Activated naive CD4-positive, alpha-beta T cell treated with anti-CD3 and anti-CD28 coated beads, Interleukin-2, amount 10 ng/mL, durations not matched to agents 7 days and 5 days (primary cell): Measurements from ENCODE around the gene FOXP1.

Experiments used
- CTCF ChIA-PET: fragments of 350-600 bp; sonication (Branson Sonifier 250); formaldehyde crosslinking; loops from one replicate; lab custom pipeline; 2021; ENCODE audit warnings: antibody characterized with exemption; lab: Charles Lee
- DNase-seq: peaks from one replicate; pipeline ENCODE4 v3.0.0-alpha.2; 2020
- H3K27ac Mint-ChIP-seq: one replicate; pipeline ENCODE4 v1.8.0; 2021; ENCODE audit warnings: mild to moderate bottlenecking, moderate library complexity, mixed read lengths
- H3K27me3 Mint-ChIP-seq: one replicate; pipeline ENCODE4 v1.8.0; 2021; ENCODE audit warnings: mild to moderate bottlenecking, mixed read lengths
- H3K36me3 Mint-ChIP-seq: one replicate; pipeline ENCODE4 v1.8.0; 2021; ENCODE audit warnings: mixed read lengths
- H3K4me1 Mint-ChIP-seq: one replicate; pipeline ENCODE4 v1.8.0; 2021; ENCODE audit warnings: mixed read lengths
- H3K4me3 Mint-ChIP-seq: one replicate; pipeline ENCODE4 v1.8.0; 2021; ENCODE audit warnings: mild to moderate bottlenecking, moderate library complexity, mixed read lengths
- H3K9me3 Mint-ChIP-seq: one replicate; pipeline ENCODE4 v1.8.0; 2021; ENCODE audit warnings: mixed read lengths

FOXP1 gene

DNA sequence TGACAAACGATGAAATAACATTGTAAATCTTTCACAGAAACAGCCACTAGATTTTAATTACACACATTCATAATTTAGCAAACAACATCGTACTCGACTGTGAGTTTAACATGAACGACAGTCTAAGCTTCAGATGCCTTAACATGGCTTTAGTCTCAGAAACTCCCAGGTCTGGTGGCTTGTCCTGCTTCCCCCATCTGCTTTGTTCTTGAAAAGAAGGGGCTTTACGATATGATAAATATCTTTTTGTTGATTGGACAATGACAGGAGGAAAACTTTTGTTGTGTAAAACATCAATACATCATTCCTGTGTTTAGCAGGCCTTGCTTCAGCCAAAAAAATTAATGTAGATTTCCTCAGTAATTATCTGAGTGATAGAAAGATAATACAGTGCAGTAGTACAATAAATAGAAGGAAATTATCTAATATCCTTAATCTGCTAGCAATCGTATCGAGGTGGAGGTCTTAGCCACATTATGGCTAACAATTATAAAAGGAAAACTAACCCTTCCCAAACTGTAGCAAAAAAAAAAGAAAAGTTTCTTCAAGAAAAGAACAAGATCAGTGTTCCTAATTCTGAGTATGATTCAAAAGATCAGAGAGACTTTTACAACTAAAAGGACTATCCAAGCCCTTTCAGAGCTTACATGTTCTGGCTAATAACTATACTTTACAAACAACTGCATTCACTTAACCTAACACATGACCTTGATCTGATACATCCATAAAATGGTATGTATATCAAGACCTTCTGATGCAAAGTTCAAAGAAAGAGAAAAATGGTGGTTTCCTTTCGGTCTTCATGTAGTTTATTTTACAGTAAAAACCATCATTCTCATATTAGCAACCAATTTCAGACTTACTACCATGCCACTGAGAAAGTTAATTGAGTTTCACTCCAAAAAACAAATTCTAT, 535.7 kb downstream of the FOXP1 start:
- Mint-ChIP-seq H3K4me1 (peaks cover 89% of the 10 kb centered on the region), H3K27me3 (no peaks in the 10 kb centered on the region), H3K36me3 (peaks cover 89% of the 10 kb centered on the region), H3K9me3 (no peaks in the 10 kb centered on the region), H3K4me3 (no peak overlapping the region), H3K27ac (peak overlapping the region; percentile 67)
- DNase-seq, result no peak
- CTCF ChIA-PET, result interaction anchor here (0.7 kb wide), 2 partner anchors 31 to 577 kb away, joined by 3 to 5 read pairs; no protein-coding TSS in a partner anchor

DNA sequence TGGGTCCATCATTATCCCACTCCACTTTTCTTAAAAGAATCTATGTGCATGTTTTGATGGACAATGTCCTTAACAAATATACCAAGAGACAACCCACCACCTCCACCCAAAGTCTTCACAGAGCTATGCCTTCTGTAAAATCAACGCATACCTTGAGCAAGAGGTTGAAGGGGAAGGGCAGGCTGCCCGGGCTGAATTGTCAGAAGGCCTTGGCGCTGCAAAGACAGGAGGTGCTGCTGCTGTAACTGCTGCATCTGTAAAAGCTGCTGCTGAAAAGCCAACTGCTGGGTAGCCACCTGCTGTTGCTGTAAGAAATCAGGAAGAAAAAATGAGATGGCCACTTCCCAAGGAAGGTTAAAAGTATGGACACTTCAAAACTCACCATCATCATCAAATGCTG, 536.7 kb downstream of the FOXP1 start:
- Mint-ChIP-seq H3K9me3 (no peaks in the 10 kb centered on the region), H3K4me1 (peaks cover 81% of the 10 kb centered on the region), H3K27ac (peak overlapping the region; percentile 51), H3K4me3 (no peak overlapping the region), H3K27me3 (no peaks in the 10 kb centered on the region), H3K36me3 (peaks cover 88% of the 10 kb centered on the region)
- CTCF ChIA-PET, result interaction anchor here (1.0 kb wide), 1 partner anchor 14 kb away, joined by 3 read pairs; no protein-coding TSS in a partner anchor
- DNase-seq, result no peak

DNA sequence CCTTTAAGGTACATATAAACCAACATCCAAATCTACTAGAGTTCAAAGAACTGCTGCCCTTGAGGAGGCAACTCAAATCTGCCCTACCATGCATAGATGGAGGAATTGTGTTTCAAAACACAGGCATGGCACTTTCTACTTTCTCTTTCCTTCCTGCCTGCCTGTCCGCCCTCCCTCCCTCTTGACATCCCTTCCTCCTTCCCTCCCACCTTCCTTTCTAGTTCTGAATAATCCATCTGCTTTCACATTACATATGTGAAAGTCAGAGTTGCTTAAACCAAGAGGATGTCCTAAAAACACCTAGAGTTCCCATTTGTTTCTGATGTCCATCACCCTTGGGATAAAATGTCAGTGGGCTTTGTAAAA, 537.6 kb downstream of the FOXP1 start:
- Mint-ChIP-seq H3K27ac (peak overlapping the region; percentile 58), H3K27me3 (no peaks in the 10 kb centered on the region), H3K9me3 (no peaks in the 10 kb centered on the region), H3K4me3 (no peak overlapping the region), H3K36me3 (peaks cover 87% of the 10 kb centered on the region), H3K4me1 (peaks cover 80% of the 10 kb centered on the region)
- DNase-seq, result peak; percentile 46
- CTCF ChIA-PET, result interaction anchor here (1.2 kb wide), 1 partner anchor 23 kb away, joined by 3 read pairs; no protein-coding TSS in a partner anchor

DNA sequence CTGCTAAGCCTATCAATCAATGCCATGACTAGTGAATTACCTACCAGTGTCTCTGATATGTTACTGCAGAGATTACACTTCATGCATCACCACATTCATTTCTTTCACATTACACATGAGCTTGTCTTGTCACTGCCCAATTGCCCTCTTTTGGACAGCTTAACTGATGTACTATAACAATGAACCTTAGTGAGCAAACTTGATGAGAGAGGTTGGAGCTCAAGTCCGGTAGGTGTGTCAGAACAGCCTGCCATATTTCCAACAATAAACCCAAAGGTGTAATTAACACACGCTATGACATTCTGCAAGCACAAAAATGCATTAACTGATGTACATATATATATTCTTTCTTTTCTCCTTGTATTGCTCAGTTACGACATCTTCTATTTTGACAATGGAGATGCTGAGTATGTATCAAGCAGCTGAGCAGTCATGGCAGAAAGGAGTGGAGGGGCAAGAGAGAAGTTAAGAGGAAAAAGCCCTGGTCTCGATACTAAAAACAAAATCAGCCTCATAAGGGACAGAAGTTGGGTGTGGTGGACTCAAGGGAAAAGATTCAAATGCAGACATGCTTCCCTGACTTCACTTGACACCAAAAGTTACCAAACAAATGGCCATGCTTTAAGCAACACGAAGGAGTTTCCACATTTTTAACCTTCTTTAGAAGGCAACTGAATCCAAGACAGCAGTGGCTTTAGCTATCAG, 538.2 kb downstream of the FOXP1 start:
- Mint-ChIP-seq H3K4me1 (peaks cover 80% of the 10 kb centered on the region), H3K4me3 (no peak overlapping the region), H3K9me3 (no peaks in the 10 kb centered on the region), H3K27me3 (no peaks in the 10 kb centered on the region), H3K36me3 (peaks cover 87% of the 10 kb centered on the region), H3K27ac (peak overlapping the region; percentile 58)
- CTCF ChIA-PET, result interaction anchor here (1.2 kb wide), 1 partner anchor 24 kb away, joined by 3 read pairs; no protein-coding TSS in a partner anchor
- DNase-seq, result no peak

DNA sequence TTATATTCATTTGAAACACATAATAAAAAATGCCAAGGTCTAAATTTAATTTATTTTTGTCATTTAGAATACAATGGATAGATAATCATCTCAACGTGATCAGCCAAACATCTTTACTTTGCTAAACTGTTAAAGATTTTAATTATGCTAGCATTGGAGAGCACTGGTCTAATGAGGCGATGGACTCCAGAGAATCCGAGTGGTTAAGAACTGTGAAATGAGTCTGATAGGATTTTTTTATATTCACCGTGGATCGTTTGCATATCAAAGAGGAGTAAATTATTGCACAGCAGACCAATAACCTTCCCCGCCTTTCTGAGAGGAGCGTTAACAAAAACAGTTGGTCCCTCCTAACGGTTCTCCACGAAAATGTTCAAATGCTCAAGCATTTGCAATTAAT, 540.8 kb downstream of the FOXP1 start:
- Mint-ChIP-seq H3K36me3 (peaks cover 84% of the 10 kb centered on the region), H3K27me3 (no peaks in the 10 kb centered on the region), H3K9me3 (no peaks in the 10 kb centered on the region), H3K4me1 (peaks cover 72% of the 10 kb centered on the region), H3K4me3 (no peak overlapping the region), H3K27ac (no peak overlapping the region)
- CTCF ChIA-PET, result no interaction called here
- no peak for DNase-seq

DNA sequence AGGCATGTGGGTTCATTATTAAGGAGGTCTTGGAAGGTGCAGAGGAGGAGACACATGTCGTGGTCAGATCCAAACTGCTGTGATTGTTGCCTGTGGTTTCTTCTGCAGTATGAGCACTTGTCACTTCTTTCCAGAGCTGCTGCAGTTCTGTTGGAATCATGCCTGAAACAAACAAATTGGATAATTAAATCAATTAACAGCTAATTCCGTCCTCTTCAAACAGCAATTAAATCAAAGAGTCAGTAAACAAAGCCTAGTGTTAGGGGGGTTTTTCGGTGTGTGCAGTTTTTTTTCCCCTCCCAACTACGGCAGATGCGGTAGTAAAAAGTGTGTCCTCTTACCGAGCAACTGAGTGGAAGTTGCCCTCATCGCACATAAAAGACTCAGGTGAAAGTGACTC, 542.2 kb downstream of the FOXP1 start:
- no peak for DNase-seq
- H3K4me3 Mint-ChIP-seq, result no peak overlapping the region
- peaks cover 69% of the 10 kb centered on the region for H3K4me1 Mint-ChIP-seq
- H3K27ac Mint-ChIP-seq, result no peak overlapping the region
- no peaks in the 10 kb centered on the region for H3K27me3 Mint-ChIP-seq
- CTCF ChIA-PET, result no interaction called here
- peaks cover 82% of the 10 kb centered on the region for H3K36me3 Mint-ChIP-seq
- H3K9me3 Mint-ChIP-seq, result no peaks in the 10 kb centered on the region

DNA sequence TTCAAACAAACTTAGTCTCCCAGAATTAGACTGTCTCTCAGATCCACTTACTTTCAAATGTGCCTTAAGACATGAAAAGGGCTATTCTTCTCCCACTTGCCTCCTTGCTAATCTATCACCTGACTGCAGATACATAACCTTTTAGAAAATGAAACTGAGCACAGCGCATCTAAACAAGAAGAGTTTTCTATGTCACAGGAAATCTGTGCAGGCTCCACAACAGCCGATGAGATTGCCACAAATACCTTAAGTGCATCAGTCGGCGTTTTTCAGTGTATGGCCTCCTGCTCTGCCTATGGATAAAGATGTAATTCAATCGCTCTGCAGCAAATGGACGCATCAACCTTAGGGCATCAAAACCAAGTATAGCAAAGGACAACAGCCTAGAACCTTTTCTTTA, 544.2 kb downstream of the FOXP1 start:
- Mint-ChIP-seq H3K27me3 (no peaks in the 10 kb centered on the region), H3K4me3 (no peak overlapping the region), H3K27ac (peak overlapping the region; percentile 87), H3K36me3 (peaks cover 76% of the 10 kb centered on the region), H3K9me3 (no peaks in the 10 kb centered on the region), H3K4me1 (peaks cover 63% of the 10 kb centered on the region)
- CTCF ChIA-PET, result no interaction called here
- DNase-seq, result peak; percentile 52

DNA sequence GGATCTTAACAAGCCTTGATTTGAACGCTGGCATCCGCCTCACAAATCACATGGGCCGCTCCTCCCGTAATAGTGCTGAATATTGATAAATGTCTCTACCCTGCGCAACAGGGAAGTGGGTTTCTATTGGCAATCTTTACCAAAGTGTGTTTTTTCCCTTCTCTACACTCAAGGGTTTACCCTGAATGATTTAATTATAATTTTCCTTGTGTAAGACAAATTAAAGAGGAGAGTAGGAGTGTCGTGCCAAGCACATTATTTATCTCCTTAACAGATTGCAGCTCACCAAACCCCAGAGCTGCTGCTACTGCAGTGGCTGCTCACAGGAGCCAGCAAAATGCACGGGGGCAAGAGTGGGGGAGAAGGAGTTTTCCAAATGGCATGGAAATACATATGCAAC, 545.8 kb downstream of the FOXP1 start:
- CTCF ChIA-PET, result no interaction called here
- no peak overlapping the region for H3K27ac Mint-ChIP-seq
- no peak overlapping the region for H3K4me3 Mint-ChIP-seq
- peaks cover 72% of the 10 kb centered on the region for H3K4me1 Mint-ChIP-seq
- no peaks in the 10 kb centered on the region for H3K9me3 Mint-ChIP-seq
- no peak for DNase-seq
- no peaks in the 10 kb centered on the region for H3K27me3 Mint-ChIP-seq
- peaks cover 75% of the 10 kb centered on the region for H3K36me3 Mint-ChIP-seq

DNA sequence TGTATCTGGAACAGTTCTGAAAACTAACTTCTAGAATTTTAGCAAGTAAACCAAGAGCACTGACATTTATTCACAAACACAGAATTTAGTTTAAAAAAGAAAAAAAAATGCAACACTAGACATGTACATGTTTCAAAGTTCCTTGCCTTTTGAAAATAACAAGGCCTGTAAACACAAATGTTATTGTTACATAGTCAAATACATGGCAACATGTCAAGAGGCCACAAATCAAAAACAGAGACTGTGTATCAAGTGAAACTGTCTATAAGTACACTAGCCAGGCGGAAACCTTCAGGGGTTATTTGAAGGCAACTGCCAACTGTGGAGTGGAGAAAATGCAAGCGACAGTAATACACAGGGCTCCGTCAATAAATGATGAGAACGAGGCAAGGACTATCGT, 547.6 kb downstream of the FOXP1 start:
- Mint-ChIP-seq H3K9me3 (no peaks in the 10 kb centered on the region), H3K36me3 (peaks cover 78% of the 10 kb centered on the region), H3K4me1 (peaks cover 80% of the 10 kb centered on the region), H3K4me3 (no peak overlapping the region), H3K27me3 (no peaks in the 10 kb centered on the region), H3K27ac (no peak overlapping the region)
- no peak for DNase-seq
- CTCF ChIA-PET, result interaction anchor here (0.8 to 1.0 kb wide), 2 partner anchors 12 to 25 kb away, joined by 3 to 4 read pairs; no protein-coding TSS in a partner anchor

DNA sequence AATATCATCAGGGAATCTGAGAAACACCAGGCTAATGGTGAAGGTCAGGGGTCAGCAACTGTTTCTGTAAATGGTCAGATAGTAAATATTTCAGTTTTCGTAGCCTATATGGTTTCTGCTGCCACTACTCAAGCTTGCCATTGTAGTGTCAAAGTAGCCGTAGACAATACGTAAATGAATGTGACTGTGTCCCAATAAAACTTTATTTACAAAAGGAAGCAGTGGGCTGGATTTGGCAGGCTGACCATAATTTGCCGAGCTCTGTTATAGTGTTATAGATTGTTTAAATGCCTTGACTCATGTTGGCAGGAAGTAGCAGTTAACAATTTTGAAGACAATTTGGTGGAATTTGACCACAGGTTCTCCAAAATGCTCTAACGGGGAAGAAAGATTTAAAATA, 548.2 kb downstream of the FOXP1 start:
- Mint-ChIP-seq H3K27me3 (no peaks in the 10 kb centered on the region), H3K27ac (no peak overlapping the region), H3K9me3 (no peaks in the 10 kb centered on the region), H3K36me3 (peaks cover 78% of the 10 kb centered on the region), H3K4me1 (peaks cover 77% of the 10 kb centered on the region), H3K4me3 (no peak overlapping the region)
- CTCF ChIA-PET, result interaction anchor here (0.8 to 1.0 kb wide), 3 partner anchors 12 to 61 kb away, joined by 3 to 4 read pairs (median 3); no protein-coding TSS in a partner anchor
- DNase-seq, result no peak

DNA sequence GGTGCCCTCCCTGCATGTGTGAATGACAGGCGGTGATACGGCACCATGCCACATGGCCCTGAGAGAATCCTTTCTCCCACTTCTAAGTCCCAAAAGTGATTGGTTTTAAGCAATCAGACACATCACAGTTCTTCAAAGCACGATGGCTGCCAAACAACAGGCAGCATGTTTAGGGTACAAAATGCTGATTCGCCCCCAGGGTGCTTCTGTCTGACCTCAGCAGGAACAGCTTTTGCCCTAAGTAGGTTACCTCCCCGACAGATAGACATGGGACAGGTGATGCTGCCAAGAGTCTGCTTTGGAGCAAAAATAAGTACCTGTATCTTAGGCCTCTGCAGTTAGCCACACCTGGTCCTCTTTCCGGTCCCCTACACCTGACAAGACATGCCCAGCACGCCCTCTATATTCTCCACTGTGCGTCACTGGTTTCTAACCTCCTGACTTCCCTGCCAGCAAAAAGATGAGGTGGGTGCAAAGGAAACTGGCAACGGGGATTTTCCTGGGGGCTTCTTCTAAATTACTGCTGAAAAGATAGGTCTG, 549.8 kb downstream of the FOXP1 start:
- Mint-ChIP-seq H3K36me3 (peaks cover 79% of the 10 kb centered on the region), H3K4me3 (no peak overlapping the region), H3K27me3 (no peaks in the 10 kb centered on the region), H3K27ac (peak overlapping the region; percentile 52), H3K9me3 (no peaks in the 10 kb centered on the region), H3K4me1 (peaks cover 65% of the 10 kb centered on the region)
- DNase-seq, result no peak
- CTCF ChIA-PET, result no interaction called here

DNA sequence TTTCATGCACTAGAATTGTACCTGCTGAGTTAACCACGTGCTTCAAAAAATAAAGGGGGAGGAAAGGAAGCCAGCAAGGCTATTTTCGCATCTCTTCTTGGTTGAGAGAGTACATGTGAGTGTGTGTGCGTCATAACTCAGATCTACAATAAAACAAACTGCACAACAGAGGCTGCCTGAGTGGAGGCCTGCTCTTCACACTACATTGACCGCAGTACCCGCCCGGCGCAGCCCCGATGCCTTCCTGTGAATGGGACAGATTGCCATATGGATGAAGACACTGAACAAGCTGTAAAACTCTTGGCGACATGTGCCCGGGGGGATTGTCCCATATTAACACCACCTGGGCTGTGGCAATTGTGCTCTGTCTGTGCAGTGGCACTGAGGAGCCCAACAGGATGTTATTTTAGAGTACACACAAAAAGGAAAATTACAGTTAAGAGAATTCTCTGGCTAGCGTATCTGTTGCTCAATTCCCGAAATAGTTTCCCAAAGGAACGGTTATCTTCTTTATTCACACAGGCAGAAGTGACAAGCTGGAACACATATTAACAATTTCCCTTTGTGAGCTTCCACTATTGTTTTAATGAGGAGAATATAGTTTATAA, 551.5 kb downstream of the FOXP1 start:
- CTCF ChIA-PET, result no interaction called here
- Mint-ChIP-seq H3K27me3 (no peaks in the 10 kb centered on the region), H3K36me3 (peaks cover 69% of the 10 kb centered on the region), H3K4me1 (peaks cover 57% of the 10 kb centered on the region), H3K9me3 (no peaks in the 10 kb centered on the region), H3K4me3 (no peak overlapping the region), H3K27ac (no peak overlapping the region)
- DNase-seq, result no peak

DNA sequence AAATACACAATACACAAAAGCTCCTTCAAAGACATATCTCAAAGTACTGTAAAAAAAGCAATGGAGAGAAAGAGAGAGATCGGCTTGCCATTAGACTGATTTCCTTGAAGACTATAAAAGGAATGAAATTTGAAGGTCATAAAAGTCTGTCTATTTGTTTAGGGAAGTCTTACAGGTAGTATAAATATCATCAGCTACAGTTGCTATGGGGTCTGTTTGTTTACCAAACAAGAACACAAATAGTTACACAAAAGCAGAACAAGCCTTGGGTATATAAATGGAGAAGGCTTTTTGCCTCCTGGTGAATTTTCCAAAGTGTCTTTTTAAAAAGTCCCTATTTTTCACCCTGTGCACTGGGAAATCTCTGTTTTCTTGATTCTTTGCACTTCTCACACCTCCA, 552.3 kb downstream of the FOXP1 start:
- CTCF ChIA-PET, result no interaction called here
- no peaks in the 10 kb centered on the region for H3K27me3 Mint-ChIP-seq
- peaks cover 57% of the 10 kb centered on the region for H3K4me1 Mint-ChIP-seq
- H3K9me3 Mint-ChIP-seq, result no peaks in the 10 kb centered on the region
- H3K36me3 Mint-ChIP-seq, result peaks cover 68% of the 10 kb centered on the region
- no peak for DNase-seq
- no peak overlapping the region for H3K4me3 Mint-ChIP-seq
- no peak overlapping the region for H3K27ac Mint-ChIP-seq

DNA sequence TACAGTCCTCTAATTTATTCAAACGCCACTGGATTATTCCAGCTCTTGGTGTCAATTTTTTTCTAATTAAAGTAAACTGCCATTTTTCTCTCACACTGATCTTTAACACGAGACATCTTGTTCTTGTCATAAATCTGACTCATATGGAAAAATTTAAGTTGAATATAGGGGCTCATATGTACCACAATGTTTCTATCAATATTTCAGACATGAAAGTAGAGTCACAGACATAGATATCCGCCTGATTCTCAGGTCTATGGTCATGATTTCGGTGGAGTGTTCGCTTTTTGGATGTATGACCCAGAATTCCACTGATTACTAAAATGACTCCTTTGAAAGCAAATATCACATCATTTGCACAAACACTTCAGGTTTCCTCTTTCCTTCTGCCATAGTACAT, 552.8 kb downstream of the FOXP1 start:
- CTCF ChIA-PET, result no interaction called here
- H3K27me3 Mint-ChIP-seq, result no peaks in the 10 kb centered on the region
- no peaks in the 10 kb centered on the region for H3K9me3 Mint-ChIP-seq
- peaks cover 57% of the 10 kb centered on the region for H3K4me1 Mint-ChIP-seq
- no peak for DNase-seq
- peaks cover 66% of the 10 kb centered on the region for H3K36me3 Mint-ChIP-seq
- no peak overlapping the region for H3K27ac Mint-ChIP-seq
- H3K4me3 Mint-ChIP-seq, result no peak overlapping the region
